SK-N-MC (cell line): ENCODE measurements around the gene PRAMEF11.

Experiments used
- EZH2 ChIP-seq: fragments of 200-600 bp; sonication (generic); IDR thresholded peaks from one replicate; pipeline ENCODE4 v1.6.1; 2017; ENCODE audit warnings: antibody characterized with exemption
- FOXP2 ChIP-seq: optimal IDR thresholded peaks from 2 replicates; pipeline ENCODE3; 2011; ENCODE audit warnings: mild to moderate bottlenecking, moderate library complexity; ENCODE audit not compliant: insufficient read depth; ENCODE audit errors: extremely low read length, control extremely low read depth
- POLR2AphosphoS5 ChIP-seq: IDR thresholded peaks from 2 replicates; pipeline ENCODE4 v1.6.1; 2012; ENCODE audit warnings: mild to moderate bottlenecking, low read depth, low read length, borderline replicate concordance

- TF ChIP-seq EZH2 (no peak), POLR2AphosphoS5 (no peak), FOXP2 (no peak)
Measured at GRCh38 chr1:12810691-12811408, 20.4 kb downstream of the PRAMEF11 start.
